ENCODE measurements around the gene CYB5D1. TPM values are rescaled to one million over a fixed set of nuclear protein-coding genes. Genes with fewer than 3 reads are reported as not detected.
A peak's percentile ranks its signal among the peaks of the same experiment; 100 is the strongest.

CYB5D1 gene
- total RNA-seq, 4 donors from 2014 or later = 14.9 to 29.5 (median 23.5) TPM

DNA sequence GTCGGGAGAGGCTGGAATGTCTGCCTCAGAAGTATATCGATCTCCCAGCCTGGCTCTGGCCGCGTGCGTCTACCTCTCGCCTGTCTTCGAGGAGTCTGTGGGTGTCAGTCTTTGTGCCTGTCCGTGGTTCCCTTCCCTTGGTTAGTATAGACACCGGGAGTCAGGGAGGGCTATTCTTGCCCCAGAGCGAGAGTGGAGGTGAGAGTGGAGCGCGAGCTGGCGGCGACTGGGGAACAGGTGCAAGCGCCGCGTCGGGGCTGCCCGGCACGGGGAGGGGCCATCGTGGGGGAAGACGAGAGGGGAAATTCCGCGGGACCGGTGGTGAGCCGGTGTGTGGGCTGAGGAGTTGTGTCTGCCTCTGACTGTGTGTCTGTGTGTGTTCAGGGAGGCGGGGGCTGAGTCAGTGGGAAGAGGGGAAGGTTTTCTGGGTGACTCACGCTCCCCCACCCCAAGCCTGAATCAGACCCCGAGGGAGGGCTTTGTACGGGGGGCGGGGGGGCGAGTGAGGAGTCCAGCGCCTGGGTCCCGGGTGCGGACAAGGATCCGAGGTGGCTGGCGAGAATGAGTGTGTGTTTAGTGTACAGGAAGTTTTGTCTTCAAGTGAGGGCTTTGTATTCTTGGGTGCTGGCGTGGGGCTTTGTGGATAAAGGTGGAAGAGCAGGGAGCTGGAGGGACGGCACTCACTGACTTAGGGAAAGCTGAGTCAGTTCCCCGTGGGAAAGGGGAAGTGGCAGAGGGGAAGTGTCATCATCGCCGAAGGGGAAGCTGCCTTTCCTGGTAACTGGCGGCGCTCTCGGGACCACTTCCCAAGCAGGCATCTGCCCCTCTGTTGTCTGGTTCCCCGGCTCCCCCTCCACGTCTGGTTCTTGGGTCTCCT lies 15.2 kb upstream of the CYB5D1 start:
- H3K9me3 ChIP-seq = no peaks in the 10 kb centered on the region
- H3K4me1 ChIP-seq = peaks cover 26 to 35% of the 10 kb centered on the region in 2 donors
- H3K27me3 ChIP-seq = no peaks in the 10 kb centered on the region
- H3K36me3 ChIP-seq = peaks cover 22 to 24% of the 10 kb centered on the region in 2 donors
- intact Hi-C loops (cut with DNase I) = loop anchor here (10.0 kb wide), 1 partner anchor 302 kb away; no protein-coding TSS in a partner anchor
- 0% methylated on average over 37 to 43 of the region's 47 CpGs for WGBS, 2 donors
- DNase-seq = peak; percentile 73 to 76
- peak in 1 of 2 donors; percentile 22 for TF ChIP-seq POLR2A (IDR thresholded peaks at IDR 0.05)
- TF ChIP-seq CTCF (IDR thresholded peaks at IDR 0.05) = no peak
- H3K27ac ChIP-seq = peak overlapping the region; percentile 95 to 98 (median 97)
- peak overlapping the region; percentile 63 to 77 (median 67) for H3K4me3 ChIP-seq (replicated peaks in 1 of 3)

DNA sequence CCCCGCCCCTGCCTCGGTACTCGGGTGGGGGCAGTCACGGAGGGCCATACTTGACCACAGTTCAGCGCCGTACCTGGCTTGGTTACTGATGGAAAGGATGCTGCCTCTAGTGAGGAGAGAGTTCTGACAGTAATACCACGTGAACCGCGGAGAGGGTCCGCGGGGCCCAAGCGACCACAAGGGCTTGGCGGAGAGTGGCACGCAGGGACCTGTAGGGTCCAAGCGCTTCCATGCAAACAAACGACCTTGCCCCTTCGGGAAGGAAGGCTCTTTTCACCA lies 14.6 kb upstream of the CYB5D1 start:
- DNase-seq = no peak
- Histone ChIP-seq H3K9me3 (no peaks in the 10 kb centered on the region), H3K4me3 (replicated peaks in 1 of 3) (peak overlapping the region; percentile 63 to 77 (median 67)), H3K4me1 (peaks cover 22 to 30% of the 10 kb centered on the region in 2 donors), H3K36me3 (peaks cover 27 to 29% of the 10 kb centered on the region in 2 donors), H3K27me3 (no peaks in the 10 kb centered on the region), H3K27ac (peak overlapping the region; percentile 95 to 98 (median 97))
- TF ChIP-seq POLR2A (IDR thresholded peaks at IDR 0.05) (no peak), CTCF (IDR thresholded peaks at IDR 0.05) (no peak)
- intact Hi-C loops (cut with DNase I) = loop anchor here (10.0 kb wide), 1 partner anchor 302 kb away; no protein-coding TSS in a partner anchor
- WGBS, 2 donors = 0% methylated on average over 7 to 8 of the region's 17 CpGs

- peaks cover 22 to 27% of the 10 kb centered on the region in 2 donors for H3K4me1 ChIP-seq
- WGBS, 2 donors = 0 to 1% methylated on average over 44 to 47 of the region's 61 CpGs
- H3K27ac ChIP-seq = peak overlapping the region; percentile 95 to 98 (median 97)
- intact Hi-C loops (cut with DNase I) = loop anchor here (10.0 kb wide), 1 partner anchor 301 kb away; no protein-coding TSS in a partner anchor
- TF ChIP-seq CTCF (IDR thresholded peaks at IDR 0.05) (no peak), POLR2A (IDR thresholded peaks at IDR 0.05) (peak in 1 of 2 donors; percentile 64)
- H3K27me3 ChIP-seq = no peaks in the 10 kb centered on the region
- DNase-seq = peak; percentile 88 to 90
- H3K4me3 ChIP-seq (replicated peaks in 1 of 3) = peak overlapping the region; percentile 63 to 77 (median 67)
- H3K36me3 ChIP-seq = peaks cover 33 to 34% of the 10 kb centered on the region in 2 donors
- no peaks in the 10 kb centered on the region for H3K9me3 ChIP-seq
Measured at GRCh38 chr17:7843536-7844291, 14.1 kb upstream of the CYB5D1 start.

DNA sequence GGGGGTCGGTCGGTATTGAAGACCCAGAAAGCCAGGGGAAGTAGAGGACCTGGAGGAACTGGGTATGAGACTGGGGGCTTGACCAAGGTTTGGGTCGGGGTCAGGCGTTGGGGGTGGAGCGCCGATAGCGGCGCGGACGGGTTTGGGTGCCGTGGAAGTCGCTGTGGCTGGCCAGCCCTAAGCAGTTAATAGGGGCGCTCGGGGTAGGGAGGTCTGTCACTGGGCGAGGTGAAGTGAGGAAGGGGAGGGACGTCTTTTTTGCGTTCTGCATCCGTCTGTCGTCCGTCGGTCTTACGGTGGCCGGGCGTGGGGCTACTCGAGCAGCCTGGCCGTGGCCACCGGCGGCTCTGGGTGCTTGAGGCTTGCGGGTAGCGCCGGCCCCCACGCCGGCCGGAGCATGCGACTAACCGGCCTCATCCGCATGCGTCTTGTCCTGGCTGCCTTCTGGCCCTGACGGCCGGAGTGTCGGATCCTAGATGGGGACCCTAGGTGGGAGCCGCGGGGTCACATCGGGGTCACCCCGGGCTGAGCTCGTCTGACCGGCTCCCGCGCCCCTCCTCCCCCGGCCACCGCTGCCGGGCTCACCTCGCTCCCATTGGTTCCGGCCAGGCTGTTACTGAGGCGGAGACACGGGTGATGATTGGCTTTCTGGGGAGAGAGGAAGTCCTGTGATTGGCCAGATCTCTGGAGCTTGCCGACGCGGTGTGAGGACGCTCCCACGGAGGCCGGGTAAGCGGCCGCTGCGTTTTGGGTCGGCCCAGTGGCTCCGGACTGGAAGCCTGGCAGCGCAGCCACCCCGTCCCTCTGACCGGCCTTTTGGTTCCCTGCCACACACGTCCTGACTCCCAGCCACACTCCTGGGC lies 13.3 kb upstream of the CYB5D1 start:
- peak overlapping the region; percentile 95 to 98 (median 97) for H3K27ac ChIP-seq
- DNase-seq = peak; percentile 93
- peaks cover 41% of the 10 kb centered on the region in 2 donors for H3K36me3 ChIP-seq
- peak overlapping the region; percentile 55 to 77 (median 67) for H3K4me3 ChIP-seq (replicated peaks in 1 of 3)
- H3K4me1 ChIP-seq = peaks cover 22 to 25% of the 10 kb centered on the region in 2 donors
- peak in 1 of 2 donors; percentile 94 for TF ChIP-seq POLR2A (IDR thresholded peaks at IDR 0.05)
- no peak for TF ChIP-seq CTCF (IDR thresholded peaks at IDR 0.05)
- intact Hi-C loops (cut with DNase I) = loop anchor here (10.0 kb wide), 1 partner anchor 300 kb away; no protein-coding TSS in a partner anchor
- 0 to 1% methylated on average over 22 to 43 of the region's 71 CpGs for WGBS, 2 donors
- H3K9me3 ChIP-seq = no peaks in the 10 kb centered on the region
- no peaks in the 10 kb centered on the region for H3K27me3 ChIP-seq

Data from thyroid gland (tissue), 4 donors.